GM21737 (cell line): Measurements from ENCODE around the gene FUOM.
A peak's percentile ranks its signal among the peaks of the same experiment; 100 is the strongest.

ENCODE experiments used
- ATAC-seq: cut with Tn5 transposase; IDR thresholded peaks from one replicate; pipeline ENCODE4 v1.9.1; 2021; ENCODE audit warnings: mild to moderate bottlenecking, moderate library complexity; ENCODE audit not compliant: unreplicated experiment

The FUOM gene

GRCh38 chr10:133316266-133316665 is 41.6 kb downstream of the FUOM start:
- ATAC-seq, result no peak

GRCh38 chr10:133315847-133316246 is 42.0 kb downstream of the FUOM start:
- ATAC-seq, result no peak

- no peak for ATAC-seq
Measured at GRCh38 chr10:133314911-133315310, 42.9 kb downstream of the FUOM start.

- ATAC-seq, result no peak
Measured at GRCh38 chr10:133313192-133313591, 44.6 kb downstream of the FUOM start.

- no peak for ATAC-seq
Measured at GRCh38 chr10:133312769-133313145, 45.1 kb downstream of the FUOM start.

GRCh38 chr10:133312016-133312768 is 45.6 kb downstream of the FUOM start:
- ATAC-seq, result no peak

- ATAC-seq, result no peak
Measured at GRCh38 chr10:133311570-133311969, 46.2 kb downstream of the FUOM start.

GRCh38 chr10:133310789-133311188 is 47.0 kb downstream of the FUOM start:
- ATAC-seq, result no peak

- ATAC-seq, result no peak
Measured at GRCh38 chr10:133310399-133310755, 47.4 kb downstream of the FUOM start.

GRCh38 chr10:133309720-133310398 is 48.0 kb downstream of the FUOM start:
- no peak for ATAC-seq

- peak; percentile 59 for ATAC-seq
Measured at GRCh38 chr10:133309100-133309719, 48.6 kb downstream of the FUOM start.

GRCh38 chr10:133308421-133309099 is 49.3 kb downstream of the FUOM start, which contains the start of the genes TUBGCP2 and ZNF511:
TSS of gene TUBGCP2 (minus strand) at chr10:133308872. CDS start at chr10:133302941, 5,931 bp downstream.
TSS of gene ZNF511 (plus strand) at chr10:133308914. CDS start at chr10:133308944, 30 bp downstream.
- peak; percentile 59 for ATAC-seq

- ATAC-seq, result peak; percentile 39
Measured at GRCh38 chr10:133307776-133308420, 49.9 kb downstream of the FUOM start.

- no peak for ATAC-seq
Measured at GRCh38 chr10:133306941-133307379, 50.9 kb downstream of the FUOM start.

GRCh38 chr10:133306097-133306476 is 51.7 kb downstream of the FUOM start:
- no peak for ATAC-seq
